Jurkat, Clone E6-1 (cell line): ENCODE measurements around the gene SBSN.

Experiments
- DNase-seq: peaks from one replicate; pipeline ENCODE4 v3.0.0-alpha.2; 2011; ENCODE audit warnings: low read depth, low spot score
- H3K4me3 ChIP-seq: 2 replicates; pipeline ENCODE4 v1.5.1; 2011; ENCODE audit warnings: mild to moderate bottlenecking, low read length, control low read depth, moderate library complexity

SBSN gene

DNA sequence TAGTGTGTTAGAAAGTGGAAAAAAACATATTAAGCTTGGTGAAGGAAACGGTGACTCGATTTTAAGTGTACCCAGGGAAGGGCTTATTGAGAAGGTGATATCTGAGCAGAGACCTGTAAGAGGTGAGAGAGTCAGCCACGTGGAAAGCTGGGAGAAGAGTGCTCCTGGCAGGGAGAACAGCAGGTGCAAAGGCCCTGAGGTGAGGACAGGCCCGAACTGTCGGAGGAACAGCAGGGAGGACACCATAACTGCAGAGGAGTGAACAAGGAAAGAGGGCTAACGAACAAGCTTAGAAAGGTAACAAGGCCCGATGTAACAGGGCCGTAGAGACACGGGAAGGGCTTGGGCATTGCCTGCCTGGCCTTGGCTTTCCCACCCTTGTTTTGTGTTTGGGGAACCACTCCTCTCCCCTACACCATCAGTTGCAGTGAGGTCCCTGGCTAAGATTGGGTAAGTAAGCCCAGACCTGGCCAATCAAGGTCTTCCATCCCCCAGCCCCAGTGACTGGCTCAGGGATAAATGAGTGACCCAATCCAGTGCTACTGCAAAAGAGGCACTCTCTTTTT is 28.0 kb upstream of the SBSN start:
- H3K4me3 ChIP-seq, result no peak overlapping the region
- no peak for DNase-seq

- H3K4me3 ChIP-seq, result no peak overlapping the region
- no peak for DNase-seq
These were observed 27.3 kb upstream of the SBSN start for GRCh38 chr19:35555301-35556005.

DNA sequence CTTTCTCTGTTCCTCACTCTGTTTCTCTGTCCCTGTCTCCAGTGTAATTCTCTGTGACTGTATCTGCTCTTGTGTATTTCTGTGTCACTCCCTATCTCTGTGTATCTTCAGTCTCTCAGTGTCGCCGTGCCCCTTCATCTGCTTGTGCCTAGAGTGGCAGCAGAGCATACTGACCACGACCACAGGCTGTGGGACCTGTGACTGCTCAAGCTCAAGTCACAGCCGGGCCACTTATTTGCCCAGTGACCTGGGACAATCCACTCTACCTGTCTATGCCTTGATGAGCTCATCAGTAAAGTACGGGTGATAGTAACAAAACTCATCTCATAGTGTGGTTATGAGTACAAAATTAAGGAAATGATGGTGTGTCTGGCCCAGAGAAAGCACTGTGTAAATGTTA is 26.0 kb upstream of the SBSN start:
- no peak for DNase-seq

DNA sequence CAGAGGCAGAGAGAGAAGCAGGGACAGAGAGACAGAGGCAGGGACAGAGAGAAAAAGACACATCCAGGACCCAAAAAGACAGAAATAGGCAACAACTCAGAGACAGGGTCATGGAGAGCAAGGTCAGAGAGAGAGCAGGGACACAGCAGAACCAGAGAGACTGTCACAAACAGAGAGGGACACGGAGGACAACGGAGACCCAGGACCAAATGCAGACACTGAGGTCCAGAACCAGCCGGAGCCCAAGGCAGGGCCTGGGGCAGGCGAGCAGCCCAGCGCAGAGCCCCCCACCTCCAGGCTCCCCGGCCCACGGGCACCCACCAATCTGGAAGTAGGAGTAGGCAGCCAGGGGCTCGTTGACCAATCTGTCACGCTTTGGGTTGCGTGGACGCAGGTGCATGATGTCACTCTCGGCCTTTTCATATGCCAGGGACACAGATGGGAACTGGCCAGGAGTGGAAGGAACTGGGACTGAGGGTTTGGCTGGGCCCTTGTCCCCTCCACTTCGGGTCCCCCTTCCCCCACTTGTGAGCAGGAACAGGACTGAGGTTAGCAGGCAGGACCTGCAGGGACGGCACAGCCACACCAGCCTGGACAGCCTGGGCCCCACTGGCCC is 25.4 kb upstream of the SBSN start:
- no peak for DNase-seq
- H3K4me3 ChIP-seq, result no peak overlapping the region

More for the DNA sequence above, 26.0 kb upstream of the SBSN start:
- no peak overlapping the region for H3K4me3 ChIP-seq

DNA sequence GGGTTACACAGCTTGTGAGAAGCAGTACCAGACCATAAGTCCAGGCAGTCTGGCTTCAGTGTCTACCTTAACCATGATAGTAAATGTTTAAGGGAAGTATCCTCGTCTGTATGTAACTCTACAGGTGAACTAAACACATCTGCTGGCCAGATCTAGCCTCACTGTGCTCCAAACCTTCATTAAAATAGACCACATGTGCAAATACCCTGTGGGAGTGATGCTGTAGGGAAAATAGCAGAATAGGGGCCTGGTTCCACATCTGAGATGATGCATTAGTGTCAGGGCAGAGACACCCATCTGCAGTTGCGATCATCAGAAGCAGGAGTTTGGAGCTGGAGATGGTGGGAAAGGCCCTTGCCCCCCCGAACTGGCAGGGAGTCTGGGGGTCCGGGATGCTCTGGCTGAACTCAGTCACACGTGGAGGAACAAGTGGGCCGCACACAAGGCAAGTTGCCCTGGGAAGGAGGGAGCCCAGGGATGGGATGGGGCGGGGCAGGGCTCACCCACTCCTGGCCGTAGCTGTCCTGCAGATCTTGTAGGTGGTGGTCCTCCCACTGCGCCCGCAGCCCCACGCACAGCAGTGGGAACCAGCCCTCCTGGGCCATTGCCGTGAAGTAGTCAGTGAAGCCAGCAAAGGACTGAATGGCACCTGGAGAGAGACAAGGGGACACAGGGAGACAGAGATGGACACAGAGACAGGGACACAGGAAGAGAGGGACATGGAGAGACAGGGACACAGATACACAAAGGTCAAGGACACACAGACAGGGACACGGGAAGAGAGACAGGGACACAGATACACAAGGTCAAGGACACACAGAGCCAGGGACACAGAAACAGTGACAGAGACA is 24.6 kb upstream of the SBSN start:
- no peak overlapping the region for H3K4me3 ChIP-seq
- DNase-seq, result no peak

GRCh38 chr19:35551091-35551810 is 23.1 kb upstream of the SBSN start:
- H3K4me3 ChIP-seq, result no peak overlapping the region

DNA sequence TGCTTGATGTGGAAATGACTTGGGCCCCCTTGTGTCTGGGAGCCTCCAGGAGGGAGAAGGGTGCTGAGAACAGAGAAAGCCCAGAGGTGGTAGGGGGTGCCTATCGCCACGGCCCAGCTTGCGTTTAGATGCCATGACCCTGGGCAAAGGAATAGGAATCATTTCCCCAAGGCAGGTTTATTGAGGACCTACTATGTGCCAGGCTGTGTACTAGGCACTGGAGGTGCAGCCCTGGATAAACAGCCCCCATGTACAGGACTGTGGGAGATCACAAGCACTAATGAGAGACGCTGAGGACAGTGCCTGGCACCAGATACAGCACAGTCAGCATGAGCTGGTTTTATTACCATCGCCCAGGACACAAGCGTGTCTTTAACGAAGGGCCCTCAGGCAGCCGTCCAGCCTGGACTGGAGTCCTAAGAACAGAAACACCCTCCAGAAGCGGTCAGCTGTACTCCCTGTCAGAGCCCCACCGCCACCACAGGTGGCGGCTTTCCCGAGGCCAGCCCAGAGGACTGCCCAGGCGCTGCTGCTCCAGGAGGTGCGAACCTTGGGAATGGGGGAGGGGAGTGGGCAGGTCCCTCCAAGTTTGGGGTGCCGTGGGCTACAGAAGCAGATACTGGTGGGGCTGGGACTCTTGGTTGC is 21.9 kb upstream of the SBSN start:
- H3K4me3 ChIP-seq, result no peak overlapping the region
- no peak for DNase-seq

More at GRCh38 chr19:35551091-35551810, 23.1 kb upstream of the SBSN start:
- no peak for DNase-seq

DNA sequence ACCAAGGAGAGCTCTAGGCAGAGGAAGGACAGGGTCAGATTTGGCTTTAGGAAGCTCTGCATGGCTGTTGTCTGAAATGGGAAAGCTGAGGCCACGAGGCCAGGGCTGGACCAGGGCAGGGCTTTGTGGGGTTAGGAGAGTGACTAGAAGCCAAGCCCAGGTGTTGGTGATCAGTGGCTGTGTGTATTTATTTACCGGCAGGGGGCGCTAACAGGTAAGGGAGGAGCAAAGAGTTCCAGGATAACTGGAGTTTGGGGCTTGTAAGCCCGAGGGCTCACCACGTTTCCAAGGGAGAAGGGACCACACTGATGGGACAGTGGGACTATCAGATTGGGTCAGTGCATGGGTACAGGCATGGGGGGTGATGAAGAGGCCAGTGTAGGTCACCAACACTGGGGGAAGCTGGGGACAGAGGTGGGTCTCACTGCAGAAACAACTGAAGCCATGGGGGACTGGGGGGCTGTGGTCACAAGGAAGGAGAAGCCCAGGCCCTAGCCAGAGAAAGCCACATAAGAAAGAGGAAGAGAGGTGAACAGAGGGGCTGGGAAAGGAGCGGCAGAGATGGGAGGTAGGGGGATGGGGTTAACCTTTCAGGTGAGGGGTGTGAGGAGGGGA is 21.2 kb upstream of the SBSN start:
- no peak overlapping the region for H3K4me3 ChIP-seq
- peak; percentile 49 for DNase-seq

GRCh38 chr19:35546532-35546931 is 18.4 kb upstream of the SBSN start:
- DNase-seq, result no peak
- peak overlapping the region; percentile 85 for H3K4me3 ChIP-seq

DNA sequence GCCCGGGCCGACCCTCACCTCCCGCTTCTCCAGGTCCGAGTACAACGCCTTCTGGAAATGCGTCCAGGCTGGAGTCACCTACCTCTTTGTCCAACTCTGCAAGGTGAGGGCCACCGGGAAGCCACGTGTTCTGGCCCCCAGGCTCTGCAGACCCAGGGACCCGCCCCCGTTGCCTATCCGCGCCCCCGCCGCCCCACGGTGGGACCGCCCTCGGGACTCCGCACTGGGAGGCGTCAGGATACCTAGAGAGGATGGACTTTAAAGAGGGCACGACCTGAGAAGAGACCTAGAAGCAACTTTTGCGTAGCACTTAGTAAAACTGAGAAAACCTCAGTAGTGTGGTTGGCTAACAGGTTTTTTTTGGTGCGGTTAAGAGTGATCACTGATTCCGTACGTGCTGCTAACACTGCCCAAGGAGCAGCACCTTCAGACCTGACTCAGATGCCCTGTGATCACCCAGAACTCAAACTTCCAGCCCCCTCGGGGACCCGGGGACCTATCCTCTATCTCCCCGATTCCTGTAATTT is 17.8 kb upstream of the SBSN start:
- no peak for DNase-seq
- peak overlapping the region; percentile 85 for H3K4me3 ChIP-seq

DNA sequence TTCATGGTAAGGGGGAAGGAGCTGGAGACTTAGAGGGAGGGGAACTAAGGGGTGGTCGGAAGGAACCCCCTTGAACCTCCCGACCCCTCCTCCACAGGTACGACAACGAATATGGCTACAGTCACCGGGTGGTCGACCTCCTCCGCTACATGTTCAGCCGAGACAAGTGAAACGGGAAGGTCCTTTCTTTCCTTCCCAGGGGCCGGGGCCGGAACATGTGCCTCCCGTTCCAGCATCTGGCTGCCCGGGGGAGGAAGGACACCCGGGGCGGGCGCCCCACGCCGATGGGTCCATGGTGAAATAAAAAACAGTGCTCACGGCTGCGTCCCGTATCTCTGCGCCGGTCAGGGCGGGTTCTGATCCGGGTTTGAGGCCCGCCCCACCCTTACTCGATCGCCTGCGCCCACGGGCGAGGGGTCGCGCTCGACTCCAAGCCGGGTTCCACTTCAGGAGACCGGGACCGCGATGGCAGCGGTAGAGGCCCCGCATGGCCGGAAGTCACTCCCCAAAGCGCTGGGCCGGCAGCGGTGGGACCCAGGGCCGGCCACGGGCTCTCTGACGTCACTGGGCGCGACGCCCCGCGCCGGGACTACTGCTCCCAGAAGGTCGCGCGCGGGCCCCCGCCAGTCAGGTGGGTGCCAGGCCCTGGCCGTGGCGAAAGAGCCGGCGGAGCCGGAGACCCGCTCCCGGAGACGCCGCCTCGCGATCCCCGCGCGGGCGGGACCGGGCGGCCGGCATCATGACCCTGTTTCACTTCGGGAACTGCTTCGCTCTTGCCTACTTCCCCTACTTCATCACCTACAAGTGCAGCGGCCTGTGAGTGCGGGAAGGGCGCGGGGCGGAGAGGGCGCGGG is 17.1 kb upstream of the SBSN start, which contains the start of gene TMEM147:
TMEM147 (plus strand) TSS at position 626 of the 854 bp plus-strand sequence; CDS start at position 740, 114 bp downstream.
- DNase-seq, result peak; percentile 52
- H3K4me3 ChIP-seq, result peak within 1 kb of the TSS; percentile 85

- peak overlapping the region; percentile 85 for H3K4me3 ChIP-seq
- DNase-seq, result no peak
These were observed 16.1 kb upstream of the SBSN start for GRCh38 chr19:35544110-35544802.

DNA sequence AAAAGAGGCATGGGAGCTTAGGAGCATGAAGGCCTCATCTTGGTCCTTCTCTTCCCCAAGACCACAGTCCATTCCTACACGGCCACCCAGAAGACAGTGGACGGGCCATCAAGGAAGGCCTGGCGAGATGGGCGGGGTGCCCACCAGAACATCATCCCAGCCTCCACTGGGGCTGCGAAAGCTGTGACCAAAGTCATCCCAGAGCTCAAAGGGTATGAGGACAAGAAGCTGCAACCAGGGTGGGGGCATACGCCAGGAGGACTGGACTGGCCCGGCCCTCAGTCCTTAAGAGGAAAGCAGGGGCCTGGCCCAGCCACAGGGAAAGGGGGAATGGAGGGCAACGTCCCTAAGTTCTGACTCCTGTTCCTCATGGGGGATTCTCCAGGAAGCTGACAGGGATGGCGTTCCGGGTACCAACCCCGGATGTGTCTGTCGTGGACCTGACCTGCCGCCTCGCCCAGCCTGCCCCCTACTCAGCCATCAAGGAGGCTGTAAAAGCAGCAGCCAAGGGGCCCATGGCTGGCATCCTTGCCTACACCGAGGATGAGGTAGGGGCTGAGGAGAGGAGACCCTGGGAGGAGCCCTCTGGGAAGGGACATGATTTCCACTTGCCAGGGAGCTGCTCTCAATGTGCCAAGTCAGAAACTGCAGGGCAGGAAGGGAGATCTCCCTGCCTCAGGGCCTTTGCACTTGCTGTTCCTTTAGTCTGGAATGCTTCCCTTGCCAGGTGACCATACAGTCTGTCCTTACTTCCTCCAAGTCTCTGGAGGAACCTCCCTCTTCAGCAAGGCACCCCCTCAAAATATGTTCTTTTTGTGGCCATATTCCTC is 15.4 kb upstream of the SBSN start:
- no peak overlapping the region for H3K4me3 ChIP-seq
- no peak for DNase-seq

DNA sequence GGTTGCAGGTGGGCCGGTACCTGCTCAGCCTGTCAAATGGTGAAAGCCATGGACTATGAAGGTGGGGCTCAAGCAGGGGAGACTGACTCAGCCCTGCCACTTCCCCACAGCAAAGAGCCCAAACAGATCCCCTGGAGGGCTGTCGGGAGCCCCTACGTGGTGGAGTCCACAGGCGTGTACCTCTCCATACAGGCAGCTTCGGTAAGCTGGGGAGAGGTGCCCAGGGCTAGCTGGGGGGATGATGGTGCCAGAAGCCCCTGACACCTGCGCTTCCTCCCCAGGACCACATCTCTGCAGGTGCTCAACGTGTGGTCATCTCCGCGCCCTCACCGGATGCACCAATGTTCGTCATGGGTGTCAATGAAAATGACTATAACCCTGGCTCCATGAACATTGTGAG is 14.1 kb upstream of the SBSN start:
- DNase-seq, result no peak
- H3K4me3 ChIP-seq, result no peak overlapping the region

DNA sequence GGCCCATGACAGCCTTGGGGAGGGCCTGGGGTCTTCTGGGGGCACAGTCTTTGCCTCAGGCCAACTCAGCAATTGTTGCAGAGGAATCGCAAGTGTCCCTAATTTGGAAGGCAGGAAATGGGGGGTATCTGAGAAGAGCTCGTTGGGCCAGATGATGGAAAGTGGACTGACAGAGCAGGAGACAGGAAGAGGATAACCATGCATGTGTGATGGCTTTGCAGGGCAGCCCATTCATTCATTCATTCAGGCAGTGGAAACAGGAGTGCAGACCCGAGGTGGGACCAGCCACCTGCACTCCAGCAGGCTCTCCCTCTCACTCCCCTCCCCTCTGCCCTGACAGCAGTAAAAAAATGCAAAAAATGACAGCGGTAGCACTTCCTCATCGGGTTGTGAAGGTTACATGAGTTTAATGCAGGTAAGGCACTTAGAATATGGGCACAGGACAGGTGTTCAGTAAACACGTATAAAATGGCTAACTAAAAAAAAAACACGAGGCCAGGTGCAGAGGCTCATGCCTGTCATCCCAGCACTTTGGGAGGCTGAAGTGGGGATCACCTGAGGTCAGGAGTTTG is 12.3 kb upstream of the SBSN start:
- no peak overlapping the region for H3K4me3 ChIP-seq
- no peak for DNase-seq
